Measurements from ENCODE around the gene TSPAN6.
A peak's percentile ranks its signal among the peaks of the same experiment; 100 is the strongest.

Gene TSPAN6

GRCh38 chrX:100636321-100636991, at the start of gene TSPAN6:
Gene TSPAN6 (minus strand): TSS chrX:100636806. CDS start chrX:100636694, 112 bp downstream.
- DNase-seq (ENCODE audit: low read depth in 3 of 3), result peak; percentile 43 to 73 (median 63)

GRCh38 chrX:100685997-100686305, 49.3 kb upstream of the TSPAN6 start:
- DNase-seq (ENCODE audit: low read depth in 3 of 3), result no peak

GRCh38 chrX:100685284-100685996, 48.8 kb upstream of the TSPAN6 start:
- DNase-seq (ENCODE audit: low read depth in 3 of 3), result peak; percentile 33 to 48 (median 46)

DNA sequence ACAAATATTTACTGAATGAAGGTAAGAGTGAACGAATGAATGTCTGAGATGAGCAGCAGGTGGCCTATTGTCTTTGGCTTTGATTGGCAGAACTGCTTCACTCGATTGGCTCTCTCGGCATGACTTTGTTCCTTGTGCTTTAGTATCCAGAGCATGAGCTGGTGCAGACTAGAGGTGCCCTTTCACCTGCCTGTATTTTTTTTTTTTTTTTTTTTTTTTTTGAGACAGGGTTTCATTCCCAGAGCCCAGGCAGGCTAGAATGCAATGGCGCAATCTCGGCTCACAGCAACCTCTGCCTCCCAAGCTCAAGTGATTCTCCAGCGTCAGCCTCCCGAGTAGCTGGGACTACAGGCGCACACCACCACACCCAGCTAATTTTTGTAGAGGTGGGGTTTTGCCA, 46.3 kb upstream of the TSPAN6 start:
- no peak for DNase-seq (ENCODE audit: low read depth in 3 of 3)

GRCh38 chrX:100681599-100681998, 45.0 kb upstream of the TSPAN6 start:
- no peak for DNase-seq (ENCODE audit: low read depth in 3 of 3)

- no peak for DNase-seq (ENCODE audit: low read depth in 3 of 3)
Measured at GRCh38 chrX:100680756-100681155, 44.1 kb upstream of the TSPAN6 start.

DNA sequence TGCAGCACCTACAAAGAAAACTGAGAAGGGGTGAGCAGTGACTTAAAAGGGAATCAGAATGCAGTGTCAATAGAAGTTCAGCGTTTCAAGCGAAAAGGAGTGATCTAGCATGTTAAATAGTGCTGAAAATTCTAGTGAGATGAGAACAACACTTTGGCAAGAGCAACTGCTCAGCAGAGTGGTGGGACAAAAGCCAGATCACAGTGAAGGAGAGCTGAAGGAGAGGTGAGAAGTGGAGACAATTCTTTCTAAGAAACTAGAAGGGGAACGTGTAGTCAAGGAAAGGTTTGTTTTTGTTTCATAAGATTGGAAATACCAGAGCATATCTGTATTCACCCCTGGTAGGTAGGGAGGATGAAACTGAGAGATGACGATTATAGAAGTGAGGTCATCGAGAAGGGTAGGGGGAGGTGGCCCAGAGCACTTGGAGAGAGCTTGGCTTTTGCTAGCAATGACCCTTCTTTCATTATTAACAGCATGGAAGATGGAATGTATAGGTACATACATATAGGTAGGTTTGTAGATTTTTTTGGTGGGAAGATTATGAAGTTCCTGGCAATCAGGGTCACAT, 41.1 kb upstream of the TSPAN6 start:
- no peak for DNase-seq (ENCODE audit: low read depth in 3 of 3)

DNA sequence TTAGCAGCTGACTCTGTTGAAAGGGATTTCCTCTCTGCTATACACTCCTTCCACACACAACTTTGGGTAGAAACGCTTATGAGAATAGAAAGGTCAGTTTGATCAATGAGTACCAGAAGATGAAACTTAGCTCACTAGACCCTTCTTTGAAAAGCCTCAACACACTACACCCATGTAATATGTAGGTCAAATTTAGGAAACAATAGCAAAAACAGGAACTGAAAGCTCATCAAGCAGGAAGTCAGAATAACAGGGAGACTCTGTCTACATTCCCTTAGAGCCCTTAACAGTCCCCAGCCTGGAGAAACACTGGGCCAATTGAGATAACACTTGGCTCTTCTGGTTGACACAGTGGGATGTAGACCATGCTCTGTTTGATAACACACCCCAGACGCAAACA, 38.1 kb upstream of the TSPAN6 start:
- no peak for DNase-seq (ENCODE audit: low read depth in 3 of 3)

- no peak for DNase-seq (ENCODE audit: low read depth in 3 of 3)
Measured at GRCh38 chrX:100673397-100673953, 36.9 kb upstream of the TSPAN6 start.

DNA sequence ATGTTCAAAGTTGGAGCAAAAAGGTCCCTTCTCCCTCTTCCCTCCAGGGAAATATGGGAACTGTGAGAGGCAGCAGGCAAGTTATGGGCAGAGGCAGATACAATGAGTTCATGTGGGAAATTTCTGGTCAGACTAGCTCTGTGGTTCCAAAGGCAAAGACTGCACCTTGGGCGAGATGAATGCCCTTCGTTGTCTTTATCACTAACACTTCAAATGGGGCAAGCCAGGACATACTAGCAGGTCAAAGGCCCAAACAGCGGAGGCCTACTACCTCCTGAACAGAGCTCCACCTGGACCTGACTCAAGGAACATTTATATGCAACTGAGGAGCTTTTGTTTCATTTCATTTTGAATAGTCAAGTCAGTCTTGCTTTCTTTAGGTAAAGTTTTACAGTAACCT, 36.4 kb upstream of the TSPAN6 start:
- no peak for DNase-seq (ENCODE audit: low read depth in 3 of 3)

DNA sequence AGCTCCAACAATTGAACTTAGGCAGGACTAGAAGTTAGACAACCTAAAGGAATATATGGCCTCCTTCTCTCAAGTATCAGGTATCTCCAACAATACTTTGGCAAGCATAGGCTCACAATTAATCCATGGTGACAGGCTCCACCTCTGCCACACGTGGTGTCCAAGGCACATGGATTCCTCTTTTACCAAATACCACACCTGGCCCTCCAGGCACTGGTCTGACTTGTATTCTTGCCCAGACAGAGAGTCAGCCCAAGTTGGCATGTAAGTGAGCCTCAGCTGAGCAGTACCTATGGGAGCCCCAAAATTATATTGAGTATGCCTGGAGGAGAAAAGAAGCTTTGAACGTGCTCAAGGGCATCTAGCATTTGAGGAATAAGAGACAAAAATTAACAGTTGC, 27.0 kb upstream of the TSPAN6 start:
- DNase-seq (ENCODE audit: low read depth in 3 of 3), result no peak

DNA sequence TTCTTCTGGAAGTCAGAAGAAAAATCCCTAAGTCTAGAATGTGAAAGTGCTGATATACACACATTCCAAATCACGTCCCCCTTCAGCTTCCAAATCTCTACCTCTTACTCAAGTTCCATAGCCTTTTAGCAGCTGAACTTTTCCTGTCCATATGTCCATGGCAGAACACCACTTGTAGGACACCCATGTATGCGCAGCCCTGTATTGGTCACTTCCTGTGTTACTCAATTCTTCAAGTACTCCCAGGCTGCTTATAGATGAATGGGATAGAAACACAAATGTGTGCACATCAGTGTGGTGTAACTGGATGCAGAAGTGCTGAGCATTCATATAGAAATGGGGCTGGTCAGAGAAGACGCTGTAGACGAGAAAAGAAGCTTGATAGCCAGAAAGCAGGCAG, 26.2 kb upstream of the TSPAN6 start:
- DNase-seq (ENCODE audit: low read depth in 3 of 3), result no peak

DNA sequence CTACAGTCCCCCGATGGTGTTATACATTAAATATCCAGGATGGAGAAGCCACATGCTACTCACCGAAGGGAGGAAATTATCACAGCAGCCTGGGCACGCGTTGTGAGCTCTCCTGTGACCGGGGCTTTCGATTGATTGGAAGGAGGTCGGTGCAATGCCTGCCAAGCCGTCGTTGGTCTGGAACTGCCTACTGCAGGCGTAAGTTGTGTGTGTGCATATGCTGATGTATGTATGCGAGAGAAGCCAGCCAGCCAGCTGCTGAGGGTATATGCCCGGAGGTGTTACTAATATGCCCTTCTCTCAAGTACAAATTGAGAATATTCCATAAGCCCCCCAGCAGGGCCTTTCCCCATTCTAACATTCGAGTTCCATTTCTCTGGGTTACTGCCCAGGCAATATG, 25.6 kb upstream of the TSPAN6 start:
- no peak for DNase-seq (ENCODE audit: low read depth in 3 of 3)

GRCh38 chrX:100659431-100660137, 23.0 kb upstream of the TSPAN6 start:
- no peak for DNase-seq (ENCODE audit: low read depth in 3 of 3)

GRCh38 chrX:100658941-100659381, 22.4 kb upstream of the TSPAN6 start:
- no peak for DNase-seq (ENCODE audit: low read depth in 3 of 3)

- DNase-seq (ENCODE audit: low read depth in 3 of 3), result no peak
Measured at GRCh38 chrX:100654261-100654660, 17.7 kb upstream of the TSPAN6 start.

- no peak for DNase-seq (ENCODE audit: low read depth in 3 of 3)
Measured at GRCh38 chrX:100652266-100652665, 15.7 kb upstream of the TSPAN6 start.

- DNase-seq (ENCODE audit: low read depth in 3 of 3), result no peak
Measured at GRCh38 chrX:100650841-100651240, 14.2 kb upstream of the TSPAN6 start.

DNA sequence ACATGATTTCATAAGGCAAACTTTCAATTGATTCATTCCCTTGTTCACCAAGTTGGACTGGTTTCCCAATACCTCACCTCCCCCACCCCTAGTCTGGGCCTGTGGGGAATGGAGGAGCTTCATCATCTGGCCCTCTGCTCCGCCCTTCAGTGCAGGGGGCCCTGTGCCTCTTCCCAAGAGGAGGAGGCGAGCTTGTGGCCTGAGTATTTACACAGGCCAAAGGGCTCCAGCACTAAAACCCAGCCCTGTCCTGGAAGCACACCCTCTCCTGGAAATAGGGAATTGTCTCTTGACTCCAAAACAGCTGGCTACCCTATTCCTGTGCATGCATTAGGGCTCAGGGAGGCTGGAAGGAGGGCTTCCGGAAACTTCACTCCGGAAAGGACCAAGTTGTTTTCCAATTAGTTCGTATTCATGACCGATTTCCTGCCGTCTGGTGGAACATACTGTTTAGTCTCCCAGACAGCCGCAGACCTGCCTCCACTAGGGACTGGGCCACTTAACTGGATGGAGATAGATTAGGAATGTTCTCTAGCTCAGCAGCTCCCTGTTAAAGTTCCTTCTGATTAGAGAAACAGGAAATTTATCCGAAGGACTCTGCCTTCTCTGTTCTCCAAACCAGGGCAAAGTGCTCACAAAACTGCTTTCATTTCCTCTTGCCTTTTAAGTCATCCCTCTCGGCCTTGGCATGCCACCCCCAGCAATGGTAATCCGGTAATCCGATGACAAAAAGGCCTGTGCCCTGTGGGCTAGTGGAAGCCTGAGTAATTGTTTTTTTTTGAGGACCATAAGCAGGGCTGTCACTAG, 13.1 kb upstream of the TSPAN6 start:
- no peak for DNase-seq (ENCODE audit: low read depth in 3 of 3)

DNA sequence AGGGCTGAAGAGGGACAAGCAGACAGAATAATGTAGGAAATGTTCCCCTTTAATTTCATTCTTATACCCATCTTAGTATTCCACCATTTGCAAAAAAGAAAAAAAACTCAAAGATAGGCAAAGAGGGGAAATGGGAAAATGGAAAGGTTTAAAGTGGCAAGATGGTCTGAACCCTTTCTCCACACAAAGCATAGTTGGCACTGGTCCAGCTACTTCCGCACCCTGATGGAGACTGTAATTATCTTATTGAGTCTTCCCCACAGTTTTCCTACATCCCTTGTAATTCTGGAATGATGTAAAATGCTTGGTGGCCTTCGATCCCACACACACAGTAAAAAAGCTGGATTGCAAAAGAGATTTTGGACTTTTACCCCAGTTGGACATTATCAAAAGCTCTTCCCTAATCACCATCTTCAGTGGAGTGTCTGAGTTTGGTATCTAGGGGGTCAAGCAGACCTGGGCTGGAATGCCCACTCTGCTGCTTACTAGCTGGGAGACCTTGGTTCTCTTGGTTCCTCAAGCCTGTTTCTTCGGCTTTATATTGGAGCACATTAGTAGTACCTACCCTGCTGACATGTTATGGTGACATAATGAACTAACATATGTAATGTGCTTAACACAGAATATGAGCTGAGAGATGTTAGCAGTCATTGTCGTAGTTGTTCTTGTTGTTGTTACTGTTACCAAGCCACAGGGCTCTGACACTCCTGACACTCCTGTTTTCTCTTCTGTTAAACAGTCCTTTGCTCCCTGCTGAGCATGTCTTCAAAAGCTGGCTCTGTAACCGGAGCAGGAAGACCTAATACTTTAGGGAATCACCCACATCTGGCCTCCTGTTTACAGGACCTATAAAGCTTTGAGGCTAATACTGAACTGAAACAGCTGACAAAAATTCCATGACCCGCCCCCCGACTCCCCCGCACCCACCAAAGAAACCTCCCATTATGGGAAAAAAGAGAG, 12.1 kb upstream of the TSPAN6 start:
- DNase-seq (ENCODE audit: low read depth in 3 of 3), result no peak
